GM23338 (cell line): ENCODE data around the gene ASAP2. TPM values are rescaled to one million over a fixed set of nuclear protein-coding genes. Genes with fewer than 3 reads are reported as not detected.
A peak's percentile ranks its signal among the peaks of the same experiment; 100 is the strongest.

ENCODE experiments used
- ATAC-seq: fragments of 200-7000 bp; cut with Tn5 transposase; 3 replicates; pipeline ENCODE4 v1.9.1; 2020
- DNase-seq: peaks from one replicate; pipeline ENCODE4 v3.0.0-alpha.2; 2015; ENCODE audit warnings: low spot score
- H2AFZ ChIP-seq: fragments of 200-600 bp; sonication (generic); 2 replicates; pipeline ENCODE4 v1.8.0; 2016; ENCODE audit warnings: antibody characterized with exemption, mild to moderate bottlenecking, moderate library complexity
- H3F3A ChIP-seq: fragments of 200-600 bp; sonication (generic); replicated peaks from 2 replicates; pipeline ENCODE4 v1.8.0; 2017; ENCODE audit warnings: antibody characterized with exemption, mixed run types, low read depth
- H3K27ac ChIP-seq: fragments of 200-600 bp; sonication (generic); 2 replicates; pipeline ENCODE4 v1.6.1; 2016; ENCODE audit warnings: low read depth
- H3K27me3 ChIP-seq: fragments of 200-600 bp; sonication (generic); 2 replicates; pipeline ENCODE4 v1.8.0; 2016; ENCODE audit warnings: mild to moderate bottlenecking, mixed run types, moderate library complexity; ENCODE audit not compliant: insufficient read depth
- H3K36me3 ChIP-seq: fragments of 200-600 bp; sonication (generic); 2 replicates; pipeline ENCODE4 v1.8.0; 2016; ENCODE audit warnings: mild to moderate bottlenecking; ENCODE audit not compliant: insufficient read depth
- H3K4me1 ChIP-seq: fragments of 200-600 bp; sonication (generic); 2 replicates; pipeline ENCODE4 v1.8.0; 2016; ENCODE audit warnings: mild to moderate bottlenecking, moderate library complexity; ENCODE audit not compliant: insufficient read depth
- H3K4me2 ChIP-seq: fragments of 200-600 bp; sonication (generic); 2 replicates; pipeline ENCODE4 v1.7.1; 2017; ENCODE audit warnings: mixed run types
- H3K4me3 ChIP-seq: fragments of 200-600 bp; sonication (generic); 2 replicates; pipeline ENCODE4 v1.6.1; 2016; ENCODE audit warnings: mixed run types
- H3K79me2 ChIP-seq: fragments of 200-600 bp; sonication (generic); replicated peaks from 2 replicates; pipeline ENCODE4 v1.8.0; 2017; ENCODE audit warnings: mild to moderate bottlenecking; ENCODE audit not compliant: insufficient read depth
- H3K9me2 ChIP-seq: fragments of 200-600 bp; sonication (generic); 2 replicates; pipeline ENCODE4 v1.8.0; 2017; ENCODE audit not compliant: insufficient read depth
- H4K20me1 ChIP-seq: fragments of 200-600 bp; sonication (generic); replicated peaks from 2 replicates; pipeline ENCODE4 v1.8.0; 2017; ENCODE audit warnings: mild to moderate bottlenecking; ENCODE audit not compliant: insufficient read depth
- H3K27ac Mint-ChIP-seq: 2 replicates; pipeline ENCODE4 v1.8.0; 2020; ENCODE audit warnings: inconsistent platforms, mild to moderate bottlenecking, moderate library complexity, mixed read lengths
- H3K27me3 Mint-ChIP-seq: 3 replicates; pipeline ENCODE4 v1.8.0; 2022; ENCODE audit warnings: low read depth, mild to moderate bottlenecking, moderate library complexity, mixed read lengths, inconsistent platforms; ENCODE audit not compliant: insufficient read depth, poor library complexity
- H3K36me3 Mint-ChIP-seq: 3 replicates; pipeline ENCODE4 v1.8.0; 2021; ENCODE audit warnings: low read depth, mild to moderate bottlenecking, inconsistent platforms, moderate library complexity, mixed read lengths
- H3K4me1 Mint-ChIP-seq: 3 replicates; pipeline ENCODE4 v1.8.0; 2020; ENCODE audit warnings: mild to moderate bottlenecking, inconsistent platforms, mixed read lengths
- H3K4me3 Mint-ChIP-seq: 3 replicates; pipeline ENCODE4 v1.8.0; 2021; ENCODE audit warnings: moderate library complexity, mild to moderate bottlenecking, inconsistent platforms, mixed read lengths
- H3K9me3 Mint-ChIP-seq: 3 replicates; pipeline ENCODE4 v1.8.0; 2020; ENCODE audit warnings: moderate library complexity, mild to moderate bottlenecking, inconsistent platforms, mixed read lengths
- CREB1 ChIP-seq: fragments of 250-450 bp; sonication (Bioruptor Pico); IDR thresholded peaks from 2 replicates; pipeline ENCODE4 v1.5.0; 2020; ENCODE audit warnings: low read depth, mild to moderate bottlenecking, moderate library complexity
- CTCF ChIP-seq, 2 experiments: fragments of 200-600 bp in 1 of 2; sonication (generic) in 1 of 2; conservative IDR thresholded peaks; 2 replicates each; pipeline versions ENCODE4 v1.5.1 to v1.6.1; 2016 to 2017; ENCODE audit warnings: antibody characterized with exemption in 2 of 2, low read depth in 2 of 2, mild to moderate bottlenecking in 2 of 2, moderate library complexity in 1 of 2
- EZH2 ChIP-seq: fragments of 200-600 bp; sonication (generic); IDR thresholded peaks from one replicate; pipeline ENCODE4 v1.8.0; 2017; ENCODE audit warnings: antibody characterized with exemption, mild to moderate bottlenecking, low read depth; ENCODE audit not compliant: unreplicated experiment
- JUNB ChIP-seq: IDR thresholded peaks from one replicate; pipeline ENCODE4 v1.6.1; 2016; ENCODE audit warnings: antibody characterized with exemption; ENCODE audit not compliant: unreplicated experiment
- NANOG ChIP-seq: IDR thresholded peaks from 2 replicates; pipeline ENCODE4 v1.6.1; 2016; ENCODE audit warnings: antibody characterized with exemption, borderline replicate concordance
- POLR2AphosphoS5 ChIP-seq: IDR thresholded peaks from 2 replicates; pipeline ENCODE4 v1.6.1; 2016; ENCODE audit warnings: antibody characterized with exemption, low read depth
- STAT1 ChIP-seq: IDR thresholded peaks from one replicate; pipeline ENCODE4 v1.6.1; 2016; ENCODE audit warnings: antibody characterized with exemption; ENCODE audit not compliant: unreplicated experiment
- ZNF114 ChIP-seq: fragments of 250-450 bp; sonication (Bioruptor Pico); IDR thresholded peaks from 2 replicates; pipeline ENCODE4 v1.5.0; 2020; ENCODE audit warnings: mild to moderate bottlenecking, moderate library complexity
- ZNF331 ChIP-seq: fragments of 250-450 bp; sonication (Bioruptor Pico); IDR thresholded peaks from 2 replicates; pipeline ENCODE4 v1.5.0; 2020; ENCODE audit warnings: low read depth, mild to moderate bottlenecking, moderate library complexity
- polyA plus RNA-seq: library from polyadenylated mRNA; unstranded; fragments of >200 nt; fragmentation: Nextera tagmentation; extraction: Ambion mirVana; gene quantifications from 2 replicates; pipeline ENCODE4 v1.2.1, GENCODE V29; 2016
- total RNA-seq: library from RNA; depleted of rRNA; stranded (reverse); fragments of >200 nt; shearing (Covaris generic); gene quantifications from 2 replicates; pipeline ENCODE4 v1.2.3, GENCODE V29; 2014

ASAP2 gene
- total and polyA plus RNA-seq, 2 experiments from 2014 or later: 2.6 to 15.6 TPM

GRCh38 chr2:9299161-9300100 lies 92.8 kb downstream of the ASAP2 start:
- peaks cover 14% of the 10 kb centered on the region for H3K27me3 Mint-ChIP-seq
- Histone ChIP-seq H3K27me3 (no peaks in the 10 kb centered on the region), H3K36me3 (no peaks in the 10 kb centered on the region), H3K4me1 (no peaks in the 10 kb centered on the region; the same call in 1 of the 2 replicates), H3K79me2 (peaks cover 7% of the 10 kb centered on the region; the same call in 1 of the 2 replicates), H3K27ac (no peak overlapping the region), H3K4me3 (no peak overlapping the region), H3K4me2 (no peak overlapping the region), H3K9me2 (no peaks in the 10 kb centered on the region), H3F3A (no peaks in the 10 kb centered on the region), H2AFZ (no peak overlapping the region), H4K20me1 (peaks cover 5% of the 10 kb centered on the region)
- ATAC-seq (peak; percentile 65), DNase-seq (no peak)
- no peak overlapping the region for H3K4me3 Mint-ChIP-seq
- TF ChIP-seq ZNF114 (CRISPR knock-in tag): no peak
- no peak for TF ChIP-seq JUNB
- no peak for TF ChIP-seq CREB1 (CRISPR knock-in tag)
- no peak for TF ChIP-seq EZH2
- no peak for TF ChIP-seq ZNF331 (CRISPR knock-in tag)
- no peak for TF ChIP-seq NANOG
- no peak for TF ChIP-seq POLR2AphosphoS5
- TF ChIP-seq STAT1: no peak
- TF ChIP-seq CTCF (conservative IDR thresholded peaks at IDR 0.05; ENCODE audit: low read depth in 2 of 2): no peak
- no peaks in the 10 kb centered on the region for H3K36me3 Mint-ChIP-seq
- H3K27ac Mint-ChIP-seq: no peak overlapping the region
- peaks cover 11% of the 10 kb centered on the region for H3K4me1 Mint-ChIP-seq
- H3K9me3 Mint-ChIP-seq: no peaks in the 10 kb centered on the region

- ATAC-seq (no peak), DNase-seq (no peak)
- TF ChIP-seq CREB1 (CRISPR knock-in tag): no peak
- no peak for TF ChIP-seq POLR2AphosphoS5
- Histone ChIP-seq H2AFZ (no peak overlapping the region), H3K27ac (no peak overlapping the region), H3K4me1 (no peaks in the 10 kb centered on the region; the same call in 1 of the 2 replicates), H3K79me2 (peaks cover 4% of the 10 kb centered on the region; the same call in 1 of the 2 replicates), H3K36me3 (no peaks in the 10 kb centered on the region), H3K27me3 (no peaks in the 10 kb centered on the region), H3K9me2 (no peaks in the 10 kb centered on the region), H3K4me2 (no peak overlapping the region), H3F3A (no peaks in the 10 kb centered on the region), H3K4me3 (no peak overlapping the region), H4K20me1 (no peaks in the 10 kb centered on the region; the same call in none of the 2 replicates)
- Mint-ChIP-seq H3K4me3 (no peak overlapping the region), H3K36me3 (no peaks in the 10 kb centered on the region), H3K4me1 (peaks cover 11% of the 10 kb centered on the region), H3K27ac (no peak overlapping the region), H3K27me3 (peaks cover 14% of the 10 kb centered on the region), H3K9me3 (no peaks in the 10 kb centered on the region)
Measured at GRCh38 chr2:9300214-9300613, 93.6 kb downstream of the ASAP2 start.
